K562 (cell line): ENCODE results near the gene POLR1C.

Experiments used
- CBX2 ChIP-seq: fragments of 200-600 bp; sonication (generic); IDR thresholded peaks from one replicate; pipeline ENCODE4 v1.6.1; 2012; ENCODE audit warnings: mild to moderate bottlenecking, low read length, inconsistent platforms; ENCODE audit not compliant: insufficient read depth, poor library complexity, severe bottlenecking
- CEBPB ChIP-seq: fragments of 450-650 bp; IDR thresholded peaks from 2 replicates; pipeline ENCODE4 v1.6.1; 2016; ENCODE audit warnings: missing genetic modification characterization, missing compliant biosample characterization
- CHD1 ChIP-seq: fragments of 200-600 bp; sonication (generic); IDR thresholded peaks from one replicate; pipeline ENCODE4 v1.6.1; 2012; ENCODE audit warnings: mild to moderate bottlenecking, moderate library complexity, low read length, inconsistent platforms
- EHMT2 ChIP-seq: fragments of 450-650 bp; IDR thresholded peaks from 2 replicates; pipeline ENCODE4 v1.6.1; 2018; ENCODE audit warnings: antibody characterized with exemption
- JUNB ChIP-seq: fragments of 450-650 bp; formaldehyde crosslinking; conservative IDR thresholded peaks from 2 replicates; pipeline ENCODE4 v1.4.0; 2020; ENCODE audit warnings: mild to moderate bottlenecking
- SPI1 ChIP-seq: IDR thresholded peaks from 2 replicates; pipeline ENCODE4 v1.6.1; 2011; ENCODE audit warnings: low read depth, low read length, control low read depth, borderline replicate concordance
- STAT5A ChIP-seq: IDR thresholded peaks from 2 replicates; pipeline ENCODE4 v1.6.1; 2012; ENCODE audit warnings: low read length, inconsistent platforms, borderline replicate concordance
- TCF7 ChIP-seq: sonication (generic); IDR thresholded peaks from 2 replicates; pipeline ENCODE4 v1.6.1; 2016; ENCODE audit warnings: antibody characterized with exemption, borderline replicate concordance
- TF ChIP-seq, protein P1 (sequence below), 3 experiments: IDR thresholded peaks in 2 of 3; conservative IDR thresholded peaks in 1 of 3; 2 replicates each; pipeline ENCODE4 v1.5.1; 2011 to 2012; ENCODE audit warnings: low read length in 3 of 3, mild to moderate bottlenecking in 3 of 3, control low read depth in 2 of 3, improper control_type of control experiment in 1 of 3, inconsistent platforms in 1 of 3, low read depth in 1 of 3, mixed read lengths in 1 of 3, moderate library complexity in 1 of 3; ENCODE audit not compliant: insufficient read depth in 2 of 3
- TF ChIP-seq, protein P2 (sequence below): sonication (generic); formaldehyde crosslinking; IDR thresholded peaks from 2 replicates; pipeline ENCODE4 v1.8.0; 2022; ENCODE audit warnings: missing genetic modification reagents, mild to moderate bottlenecking, moderate library complexity, borderline replicate concordance
- TF ChIP-seq, protein P3 (sequence below), 2 experiments: fragments of 450-650 bp; formaldehyde crosslinking in 1 of 2; IDR thresholded peaks; 2 replicates each; pipeline versions ENCODE4 v1.4.0 to v1.6.1; 2014 to 2020; ENCODE audit warnings: mild to moderate bottlenecking in 2 of 2, borderline replicate concordance in 1 of 2, low read depth in 1 of 2
- TF ChIP-seq, protein P4 (sequence below): sonication (generic); formaldehyde crosslinking; IDR thresholded peaks from 2 replicates; pipeline ENCODE4 v1.8.1; 2023; ENCODE audit warnings: mild to moderate bottlenecking, missing genetic modification reagents, moderate library complexity
- TF ChIP-seq, protein P5 (sequence below), 2 experiments: IDR thresholded peaks; 2 replicates each; pipeline ENCODE4 v1.6.1; 2012; ENCODE audit warnings: improper control_type of control experiment in 2 of 2, low read depth in 2 of 2, low read length in 2 of 2, borderline replicate concordance in 1 of 2

GRCh38 chr6:43494766-43495165, 22.1 kb upstream of the POLR1C start:
- TF ChIP-seq, protein P1, sequence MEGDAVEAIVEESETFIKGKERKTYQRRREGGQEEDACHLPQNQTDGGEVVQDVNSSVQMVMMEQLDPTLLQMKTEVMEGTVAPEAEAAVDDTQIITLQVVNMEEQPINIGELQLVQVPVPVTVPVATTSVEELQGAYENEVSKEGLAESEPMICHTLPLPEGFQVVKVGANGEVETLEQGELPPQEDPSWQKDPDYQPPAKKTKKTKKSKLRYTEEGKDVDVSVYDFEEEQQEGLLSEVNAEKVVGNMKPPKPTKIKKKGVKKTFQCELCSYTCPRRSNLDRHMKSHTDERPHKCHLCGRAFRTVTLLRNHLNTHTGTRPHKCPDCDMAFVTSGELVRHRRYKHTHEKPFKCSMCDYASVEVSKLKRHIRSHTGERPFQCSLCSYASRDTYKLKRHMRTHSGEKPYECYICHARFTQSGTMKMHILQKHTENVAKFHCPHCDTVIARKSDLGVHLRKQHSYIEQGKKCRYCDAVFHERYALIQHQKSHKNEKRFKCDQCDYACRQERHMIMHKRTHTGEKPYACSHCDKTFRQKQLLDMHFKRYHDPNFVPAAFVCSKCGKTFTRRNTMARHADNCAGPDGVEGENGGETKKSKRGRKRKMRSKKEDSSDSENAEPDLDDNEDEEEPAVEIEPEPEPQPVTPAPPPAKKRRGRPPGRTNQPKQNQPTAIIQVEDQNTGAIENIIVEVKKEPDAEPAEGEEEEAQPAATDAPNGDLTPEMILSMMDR (IDR thresholded peaks at IDR 0.05 in 2 of 3, conservative IDR thresholded peaks at IDR 0.05 in 1 of 3; ENCODE audit: insufficient read depth in 2 of 3, low read depth in 1 of 3, low read length in 3 of 3) = no peak
- TF ChIP-seq, protein P2, sequence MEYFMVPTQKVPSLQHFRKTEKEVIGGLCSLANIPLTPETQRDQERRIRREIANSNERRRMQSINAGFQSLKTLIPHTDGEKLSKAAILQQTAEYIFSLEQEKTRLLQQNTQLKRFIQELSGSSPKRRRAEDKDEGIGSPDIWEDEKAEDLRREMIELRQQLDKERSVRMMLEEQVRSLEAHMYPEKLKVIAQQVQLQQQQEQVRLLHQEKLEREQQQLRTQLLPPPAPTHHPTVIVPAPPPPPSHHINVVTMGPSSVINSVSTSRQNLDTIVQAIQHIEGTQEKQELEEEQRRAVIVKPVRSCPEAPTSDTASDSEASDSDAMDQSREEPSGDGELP (CRISPR knock-in tag) = no peak
- TF ChIP-seq EHMT2 (no peak), JUNB (CRISPR knock-in tag) (no peak), CBX2 (no peak), TCF7 (no peak), CEBPB (tag) (no peak), SPI1 (no peak), CHD1 (no peak), STAT5A (no peak)
- TF ChIP-seq, protein P3, sequence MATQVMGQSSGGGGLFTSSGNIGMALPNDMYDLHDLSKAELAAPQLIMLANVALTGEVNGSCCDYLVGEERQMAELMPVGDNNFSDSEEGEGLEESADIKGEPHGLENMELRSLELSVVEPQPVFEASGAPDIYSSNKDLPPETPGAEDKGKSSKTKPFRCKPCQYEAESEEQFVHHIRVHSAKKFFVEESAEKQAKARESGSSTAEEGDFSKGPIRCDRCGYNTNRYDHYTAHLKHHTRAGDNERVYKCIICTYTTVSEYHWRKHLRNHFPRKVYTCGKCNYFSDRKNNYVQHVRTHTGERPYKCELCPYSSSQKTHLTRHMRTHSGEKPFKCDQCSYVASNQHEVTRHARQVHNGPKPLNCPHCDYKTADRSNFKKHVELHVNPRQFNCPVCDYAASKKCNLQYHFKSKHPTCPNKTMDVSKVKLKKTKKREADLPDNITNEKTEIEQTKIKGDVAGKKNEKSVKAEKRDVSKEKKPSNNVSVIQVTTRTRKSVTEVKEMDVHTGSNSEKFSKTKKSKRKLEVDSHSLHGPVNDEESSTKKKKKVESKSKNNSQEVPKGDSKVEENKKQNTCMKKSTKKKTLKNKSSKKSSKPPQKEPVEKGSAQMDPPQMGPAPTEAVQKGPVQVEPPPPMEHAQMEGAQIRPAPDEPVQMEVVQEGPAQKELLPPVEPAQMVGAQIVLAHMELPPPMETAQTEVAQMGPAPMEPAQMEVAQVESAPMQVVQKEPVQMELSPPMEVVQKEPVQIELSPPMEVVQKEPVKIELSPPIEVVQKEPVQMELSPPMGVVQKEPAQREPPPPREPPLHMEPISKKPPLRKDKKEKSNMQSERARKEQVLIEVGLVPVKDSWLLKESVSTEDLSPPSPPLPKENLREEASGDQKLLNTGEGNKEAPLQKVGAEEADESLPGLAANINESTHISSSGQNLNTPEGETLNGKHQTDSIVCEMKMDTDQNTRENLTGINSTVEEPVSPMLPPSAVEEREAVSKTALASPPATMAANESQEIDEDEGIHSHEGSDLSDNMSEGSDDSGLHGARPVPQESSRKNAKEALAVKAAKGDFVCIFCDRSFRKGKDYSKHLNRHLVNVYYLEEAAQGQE (IDR thresholded peaks at IDR 0.05; ENCODE audit: borderline replicate concordance) = no peak
- TF ChIP-seq, protein P3 (CRISPR knock-in tag; IDR thresholded peaks at IDR 0.05; ENCODE audit: low read depth) = no peak
- TF ChIP-seq, protein P4, sequence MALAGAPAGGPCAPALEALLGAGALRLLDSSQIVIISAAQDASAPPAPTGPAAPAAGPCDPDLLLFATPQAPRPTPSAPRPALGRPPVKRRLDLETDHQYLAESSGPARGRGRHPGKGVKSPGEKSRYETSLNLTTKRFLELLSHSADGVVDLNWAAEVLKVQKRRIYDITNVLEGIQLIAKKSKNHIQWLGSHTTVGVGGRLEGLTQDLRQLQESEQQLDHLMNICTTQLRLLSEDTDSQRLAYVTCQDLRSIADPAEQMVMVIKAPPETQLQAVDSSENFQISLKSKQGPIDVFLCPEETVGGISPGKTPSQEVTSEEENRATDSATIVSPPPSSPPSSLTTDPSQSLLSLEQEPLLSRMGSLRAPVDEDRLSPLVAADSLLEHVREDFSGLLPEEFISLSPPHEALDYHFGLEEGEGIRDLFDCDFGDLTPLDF = no peak
- TF ChIP-seq, protein P5, sequence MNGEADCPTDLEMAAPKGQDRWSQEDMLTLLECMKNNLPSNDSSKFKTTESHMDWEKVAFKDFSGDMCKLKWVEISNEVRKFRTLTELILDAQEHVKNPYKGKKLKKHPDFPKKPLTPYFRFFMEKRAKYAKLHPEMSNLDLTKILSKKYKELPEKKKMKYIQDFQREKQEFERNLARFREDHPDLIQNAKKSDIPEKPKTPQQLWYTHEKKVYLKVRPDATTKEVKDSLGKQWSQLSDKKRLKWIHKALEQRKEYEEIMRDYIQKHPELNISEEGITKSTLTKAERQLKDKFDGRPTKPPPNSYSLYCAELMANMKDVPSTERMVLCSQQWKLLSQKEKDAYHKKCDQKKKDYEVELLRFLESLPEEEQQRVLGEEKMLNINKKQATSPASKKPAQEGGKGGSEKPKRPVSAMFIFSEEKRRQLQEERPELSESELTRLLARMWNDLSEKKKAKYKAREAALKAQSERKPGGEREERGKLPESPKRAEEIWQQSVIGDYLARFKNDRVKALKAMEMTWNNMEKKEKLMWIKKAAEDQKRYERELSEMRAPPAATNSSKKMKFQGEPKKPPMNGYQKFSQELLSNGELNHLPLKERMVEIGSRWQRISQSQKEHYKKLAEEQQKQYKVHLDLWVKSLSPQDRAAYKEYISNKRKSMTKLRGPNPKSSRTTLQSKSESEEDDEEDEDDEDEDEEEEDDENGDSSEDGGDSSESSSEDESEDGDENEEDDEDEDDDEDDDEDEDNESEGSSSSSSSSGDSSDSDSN (IDR thresholded peaks at IDR 0.05; ENCODE audit: borderline replicate concordance in 1 of 2, low read depth in 2 of 2, low read length in 2 of 2) = no peak
